Measurements from ENCODE around the gene RFNG.

GRCh38 chr17:82051776-82052637, at the start of gene RFNG, which contains the start of gene GPS1:
- TF ChIP-seq POLR2A (IDR thresholded peaks at IDR 0.05) (no peak), CTCF (IDR thresholded peaks at IDR 0.05) (no peak)

Measured in testis (tissue), 2 donors.